HepG2 (cell line): ENCODE measurements around the gene BCL6B. TPM values are rescaled to one million over a fixed set of nuclear protein-coding genes. Genes with fewer than 3 reads are reported as not detected.

ENCODE experiments used
- CHD4 ChIP-seq: fragments of 200-600 bp; sonication (generic); IDR thresholded peaks from 2 replicates; pipeline ENCODE4 v1.7.0; 2017; ENCODE audit warnings: mild to moderate bottlenecking, low read length, borderline replicate concordance
- DZIP1 ChIP-seq: sonication (generic); formaldehyde crosslinking; IDR thresholded peaks from 2 replicates; pipeline ENCODE4 v1.5.0; 2020; ENCODE audit warnings: mild to moderate bottlenecking, missing genetic modification reagents
- GATAD1 ChIP-seq: IDR thresholded peaks from 2 replicates; pipeline ENCODE4 v1.6.1; 2016; ENCODE audit warnings: missing genetic modification reagents, missing compliant biosample characterization
- HIVEP1 ChIP-seq: sonication (generic); formaldehyde crosslinking; IDR thresholded peaks from 2 replicates; pipeline ENCODE4 v1.4.0; 2020; ENCODE audit warnings: mild to moderate bottlenecking, missing genetic modification reagents
- MXI1 ChIP-seq: IDR thresholded peaks from 3 replicates; pipeline ENCODE4 v1.6.1; 2012; ENCODE audit warnings: low read depth, low read length, inconsistent platforms, borderline replicate concordance
- STAT5B ChIP-seq: sonication (generic); formaldehyde crosslinking; IDR thresholded peaks from 2 replicates; pipeline ENCODE4 v1.4.0; 2020; ENCODE audit warnings: missing genetic modification reagents
- ZNF256 ChIP-seq: sonication (generic); formaldehyde crosslinking; conservative IDR thresholded peaks from 2 replicates; pipeline ENCODE4 v1.4.0; 2020; ENCODE audit warnings: missing genetic modification reagents
- ZNF274 ChIP-seq: sonication (generic); formaldehyde crosslinking; IDR thresholded peaks from 2 replicates; pipeline ENCODE4 v1.5.1; 2020; ENCODE audit warnings: mild to moderate bottlenecking, missing genetic modification reagents
- polyA plus RNA-seq, 8 experiments: library from polyadenylated mRNA; depleted of rRNA in 3 of 8; stranded (reverse) in 7 of 8; unstranded in 1 of 8; fragments of >200 nt; fragmentation: Illumina TruSeq in 4 of 8; extraction: Trizol in 4 of 8; gene quantifications; 2 replicates each; pipeline versions ENCODE4 v1.2.1 to v1.2.3, GENCODE V29; 2011 to 2016; ENCODE audit warnings: low read depth in 4 of 8, missing spikeins in 1 of 8, mixed read lengths in 1 of 8; ENCODE audit not compliant: insufficient read depth in 1 of 8
- total RNA-seq, 5 experiments: library from RNA; depleted of rRNA; stranded (reverse); fragments of >200 nt; fragmentation: Illumina TruSeq; extraction: Trizol; gene quantifications; 2 replicates each; pipeline ENCODE4 v1.2.3, GENCODE V29; 2016; ENCODE audit warnings: low read depth in 1 of 5
- TF ChIP-seq, protein P1 (sequence below): sonication (generic); formaldehyde crosslinking; IDR thresholded peaks from 2 replicates; pipeline ENCODE4 v1.4.0; 2020; ENCODE audit warnings: missing genetic modification reagents, borderline replicate concordance
- TF ChIP-seq, protein P2 (sequence below): sonication (generic); formaldehyde crosslinking; conservative IDR thresholded peaks from 2 replicates; pipeline ENCODE4 v1.8.0; 2022; ENCODE audit warnings: low read depth, missing genetic modification reagents
- TF ChIP-seq, protein P3 (sequence below): sonication (generic); formaldehyde crosslinking; IDR thresholded peaks from 2 replicates; pipeline ENCODE4 v1.5.0; 2020; ENCODE audit warnings: mild to moderate bottlenecking, missing genetic modification reagents
- TF ChIP-seq, protein P4 (sequence below): sonication (generic); formaldehyde crosslinking; IDR thresholded peaks from 2 replicates; pipeline ENCODE4 v1.4.0; 2020; ENCODE audit warnings: mild to moderate bottlenecking, missing genetic modification reagents
- TF ChIP-seq, protein P5 (sequence below): sonication (generic); formaldehyde crosslinking; IDR thresholded peaks from 2 replicates; pipeline ENCODE4 v1.4.0; 2020; ENCODE audit warnings: mild to moderate bottlenecking, low read depth, missing genetic modification reagents

The BCL6B gene
- total and polyA plus RNA-seq, 2 of the 13 experiments (the other 11 are each of a cell fraction or from before 2014, with no cell fraction given) = not detected

GRCh38 chr17:7035591-7036368, 12.9 kb downstream of the BCL6B start, which contains the start of gene SLC16A13 (continued):
- TF ChIP-seq, protein P1, sequence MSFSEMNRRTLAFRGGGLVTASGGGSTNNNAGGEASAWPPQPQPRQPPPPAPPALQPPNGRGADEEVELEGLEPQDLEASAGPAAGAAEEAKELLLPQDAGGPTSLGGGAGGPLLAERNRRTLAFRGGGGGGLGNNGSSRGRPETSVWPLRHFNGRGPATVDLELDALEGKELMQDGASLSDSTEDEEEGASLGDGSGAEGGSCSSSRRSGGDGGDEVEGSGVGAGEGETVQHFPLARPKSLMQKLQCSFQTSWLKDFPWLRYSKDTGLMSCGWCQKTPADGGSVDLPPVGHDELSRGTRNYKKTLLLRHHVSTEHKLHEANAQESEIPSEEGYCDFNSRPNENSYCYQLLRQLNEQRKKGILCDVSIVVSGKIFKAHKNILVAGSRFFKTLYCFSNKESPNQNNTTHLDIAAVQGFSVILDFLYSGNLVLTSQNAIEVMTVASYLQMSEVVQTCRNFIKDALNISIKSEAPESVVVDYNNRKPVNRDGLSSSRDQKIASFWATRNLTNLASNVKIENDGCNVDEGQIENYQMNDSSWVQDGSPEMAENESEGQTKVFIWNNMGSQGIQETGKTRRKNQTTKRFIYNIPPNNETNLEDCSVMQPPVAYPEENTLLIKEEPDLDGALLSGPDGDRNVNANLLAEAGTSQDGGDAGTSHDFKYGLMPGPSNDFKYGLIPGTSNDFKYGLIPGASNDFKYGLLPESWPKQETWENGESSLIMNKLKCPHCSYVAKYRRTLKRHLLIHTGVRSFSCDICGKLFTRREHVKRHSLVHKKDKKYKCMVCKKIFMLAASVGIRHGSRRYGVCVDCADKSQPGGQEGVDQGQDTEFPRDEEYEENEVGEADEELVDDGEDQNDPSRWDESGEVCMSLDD (CRISPR knock-in tag) = peak; percentile 32; the same call in 1 of the 2 replicates
- TF ChIP-seq STAT5B (CRISPR knock-in tag) (0 out of 2 replicates have a peak, but pooled peaks have one; percentile 63), ZNF256 (no peak), CHD4 (0 out of 2 replicates have a peak, but pooled peaks have one; percentile 16), DZIP1 (CRISPR knock-in tag) (peak; percentile 77; the same call in 1 of the 2 replicates), ZNF274 (peak; percentile 48; the same call in 1 of the 2 replicates), MXI1 (peak; percentile 66; the same call in 1 of the 3 replicates), GATAD1 (CRISPR knock-in tag) (peak; percentile 62), HIVEP1 (CRISPR knock-in tag) (peak; percentile 58; the same call in 1 of the 2 replicates)
- TF ChIP-seq, protein P2, sequence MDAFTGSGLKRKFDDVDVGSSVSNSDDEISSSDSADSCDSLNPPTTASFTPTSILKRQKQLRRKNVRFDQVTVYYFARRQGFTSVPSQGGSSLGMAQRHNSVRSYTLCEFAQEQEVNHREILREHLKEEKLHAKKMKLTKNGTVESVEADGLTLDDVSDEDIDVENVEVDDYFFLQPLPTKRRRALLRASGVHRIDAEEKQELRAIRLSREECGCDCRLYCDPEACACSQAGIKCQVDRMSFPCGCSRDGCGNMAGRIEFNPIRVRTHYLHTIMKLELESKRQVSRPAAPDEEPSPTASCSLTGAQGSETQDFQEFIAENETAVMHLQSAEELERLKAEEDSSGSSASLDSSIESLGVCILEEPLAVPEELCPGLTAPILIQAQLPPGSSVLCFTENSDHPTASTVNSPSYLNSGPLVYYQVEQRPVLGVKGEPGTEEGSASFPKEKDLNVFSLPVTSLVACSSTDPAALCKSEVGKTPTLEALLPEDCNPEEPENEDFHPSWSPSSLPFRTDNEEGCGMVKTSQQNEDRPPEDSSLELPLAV (CRISPR knock-in tag) = no peak
- TF ChIP-seq, protein P3, sequence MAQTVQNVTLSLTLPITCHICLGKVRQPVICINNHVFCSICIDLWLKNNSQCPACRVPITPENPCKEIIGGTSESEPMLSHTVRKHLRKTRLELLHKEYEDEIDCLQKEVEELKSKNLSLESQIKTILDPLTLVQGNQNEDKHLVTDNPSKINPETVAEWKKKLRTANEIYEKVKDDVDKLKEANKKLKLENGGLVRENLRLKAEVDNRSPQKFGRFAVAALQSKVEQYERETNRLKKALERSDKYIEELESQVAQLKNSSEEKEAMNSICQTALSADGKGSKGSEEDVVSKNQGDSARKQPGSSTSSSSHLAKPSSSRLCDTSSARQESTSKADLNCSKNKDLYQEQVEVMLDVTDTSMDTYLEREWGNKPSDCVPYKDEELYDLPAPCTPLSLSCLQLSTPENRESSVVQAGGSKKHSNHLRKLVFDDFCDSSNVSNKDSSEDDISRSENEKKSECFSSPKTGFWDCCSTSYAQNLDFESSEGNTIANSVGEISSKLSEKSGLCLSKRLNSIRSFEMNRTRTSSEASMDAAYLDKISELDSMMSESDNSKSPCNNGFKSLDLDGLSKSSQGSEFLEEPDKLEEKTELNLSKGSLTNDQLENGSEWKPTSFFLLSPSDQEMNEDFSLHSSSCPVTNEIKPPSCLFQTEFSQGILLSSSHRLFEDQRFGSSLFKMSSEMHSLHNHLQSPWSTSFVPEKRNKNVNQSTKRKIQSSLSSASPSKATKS (CRISPR knock-in tag) = no peak
- TF ChIP-seq, protein P4, sequence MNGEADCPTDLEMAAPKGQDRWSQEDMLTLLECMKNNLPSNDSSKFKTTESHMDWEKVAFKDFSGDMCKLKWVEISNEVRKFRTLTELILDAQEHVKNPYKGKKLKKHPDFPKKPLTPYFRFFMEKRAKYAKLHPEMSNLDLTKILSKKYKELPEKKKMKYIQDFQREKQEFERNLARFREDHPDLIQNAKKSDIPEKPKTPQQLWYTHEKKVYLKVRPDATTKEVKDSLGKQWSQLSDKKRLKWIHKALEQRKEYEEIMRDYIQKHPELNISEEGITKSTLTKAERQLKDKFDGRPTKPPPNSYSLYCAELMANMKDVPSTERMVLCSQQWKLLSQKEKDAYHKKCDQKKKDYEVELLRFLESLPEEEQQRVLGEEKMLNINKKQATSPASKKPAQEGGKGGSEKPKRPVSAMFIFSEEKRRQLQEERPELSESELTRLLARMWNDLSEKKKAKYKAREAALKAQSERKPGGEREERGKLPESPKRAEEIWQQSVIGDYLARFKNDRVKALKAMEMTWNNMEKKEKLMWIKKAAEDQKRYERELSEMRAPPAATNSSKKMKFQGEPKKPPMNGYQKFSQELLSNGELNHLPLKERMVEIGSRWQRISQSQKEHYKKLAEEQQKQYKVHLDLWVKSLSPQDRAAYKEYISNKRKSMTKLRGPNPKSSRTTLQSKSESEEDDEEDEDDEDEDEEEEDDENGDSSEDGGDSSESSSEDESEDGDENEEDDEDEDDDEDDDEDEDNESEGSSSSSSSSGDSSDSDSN (CRISPR knock-in tag) = peak; percentile 89
- TF ChIP-seq, protein P5, sequence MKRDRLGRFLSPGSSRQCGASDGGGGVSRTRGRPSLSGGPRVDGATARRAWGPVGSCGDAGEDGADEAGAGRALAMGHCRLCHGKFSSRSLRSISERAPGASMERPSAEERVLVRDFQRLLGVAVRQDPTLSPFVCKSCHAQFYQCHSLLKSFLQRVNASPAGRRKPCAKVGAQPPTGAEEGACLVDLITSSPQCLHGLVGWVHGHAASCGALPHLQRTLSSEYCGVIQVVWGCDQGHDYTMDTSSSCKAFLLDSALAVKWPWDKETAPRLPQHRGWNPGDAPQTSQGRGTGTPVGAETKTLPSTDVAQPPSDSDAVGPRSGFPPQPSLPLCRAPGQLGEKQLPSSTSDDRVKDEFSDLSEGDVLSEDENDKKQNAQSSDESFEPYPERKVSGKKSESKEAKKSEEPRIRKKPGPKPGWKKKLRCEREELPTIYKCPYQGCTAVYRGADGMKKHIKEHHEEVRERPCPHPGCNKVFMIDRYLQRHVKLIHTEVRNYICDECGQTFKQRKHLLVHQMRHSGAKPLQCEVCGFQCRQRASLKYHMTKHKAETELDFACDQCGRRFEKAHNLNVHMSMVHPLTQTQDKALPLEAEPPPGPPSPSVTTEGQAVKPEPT (CRISPR knock-in tag) = 0 out of 2 replicates have a peak, but pooled peaks have one; percentile 20
